Measurements from ENCODE around the gene RND1. TPM values are rescaled to one million over a fixed set of nuclear protein-coding genes. Genes with fewer than 3 reads are reported as not detected.

RND1 gene
- total and polyA plus RNA-seq, 7 experiments from 2014 or later = 0.17 to 13.5 (median 1.5) TPM

DNA sequence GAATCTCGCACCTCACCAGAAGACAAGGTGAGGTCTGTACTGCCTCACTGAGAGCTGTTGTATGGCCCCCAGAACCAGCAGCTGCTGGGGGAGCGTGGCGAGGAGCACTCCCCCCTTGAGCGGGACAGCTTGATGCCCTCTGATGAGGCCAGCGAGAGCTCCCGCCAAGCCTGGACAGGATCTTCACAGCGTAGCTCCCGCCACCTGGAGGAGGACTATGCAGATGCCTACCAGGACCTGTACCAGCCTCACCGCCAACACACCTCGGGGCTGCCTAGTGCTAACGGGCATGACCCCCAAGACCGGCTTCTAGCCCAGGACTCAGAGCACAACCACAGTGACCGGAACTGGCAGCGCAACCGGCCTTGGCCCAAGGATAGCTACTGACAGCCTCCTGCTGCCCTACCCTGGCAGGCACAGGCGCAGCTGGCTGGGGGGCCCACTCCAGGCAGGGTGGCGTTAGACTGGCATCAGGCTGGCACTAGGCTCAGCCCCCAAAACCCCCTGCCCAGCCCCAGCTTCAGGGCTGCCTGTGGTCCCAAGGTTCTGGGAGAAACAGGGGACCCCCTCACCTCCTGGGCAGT lies 38.1 kb downstream of the RND1 start:
- DNase-seq = no peak
- Histone ChIP-seq H3K27ac (ENCODE audit: low read depth, low read length) (no peak overlapping the region), H3K4me1 (ENCODE audit: control insufficient read depth in 2 of 2, insufficient read depth in 2 of 2, low read length in 2 of 2) (peaks cover 0 to 4% of the 10 kb centered on the region in 2 donors), H3K4me3 (ENCODE audit: low read length) (no peak overlapping the region), H3K9me3 (ENCODE audit: control insufficient read depth in 2 of 3, low read length in 3 of 3) (no peaks in the 10 kb centered on the region), H3K36me3 (ENCODE audit: control insufficient read depth in 2 of 3, insufficient read depth in 3 of 3, low read length in 3 of 3) (peaks cover 5 to 47% (median 8%) of the 10 kb centered on the region in 3 experiments), H3K27me3 (ENCODE audit: control insufficient read depth in 2 of 2, insufficient read depth in 2 of 2, low read length in 2 of 2) (no peaks in the 10 kb centered on the region)
- H3K4me3 Mint-ChIP-seq = no peak overlapping the region
- H3K27me3 Mint-ChIP-seq = peaks cover 0 to under 1% (median 0%) of the 10 kb centered on the region in 5 donors
- ChIA-PET CTCF (interaction anchor here (0.9 kb wide), 1 partner anchor 13 kb away, joined by 7 read pairs; no protein-coding TSS in a partner anchor), POLR2A (interaction anchor here (1.5 kb wide), 1 partner anchor 25 kb away, joined by 6 read pairs; the partner anchor contains the start of gene DDX23)
- peaks cover 8 to 25% (median 12%) of the 10 kb centered on the region in 5 donors for H3K36me3 Mint-ChIP-seq
- no peak overlapping the region for H3K27ac Mint-ChIP-seq
- H3K4me1 Mint-ChIP-seq = peaks cover 0 to 6% (median 3%) of the 10 kb centered on the region in 7 donors
- no peaks in the 10 kb centered on the region for H3K9me3 Mint-ChIP-seq
- intact Hi-C loops (cut with micrococcal nuclease) = no loop called here
- no peak for ATAC-seq

DNA sequence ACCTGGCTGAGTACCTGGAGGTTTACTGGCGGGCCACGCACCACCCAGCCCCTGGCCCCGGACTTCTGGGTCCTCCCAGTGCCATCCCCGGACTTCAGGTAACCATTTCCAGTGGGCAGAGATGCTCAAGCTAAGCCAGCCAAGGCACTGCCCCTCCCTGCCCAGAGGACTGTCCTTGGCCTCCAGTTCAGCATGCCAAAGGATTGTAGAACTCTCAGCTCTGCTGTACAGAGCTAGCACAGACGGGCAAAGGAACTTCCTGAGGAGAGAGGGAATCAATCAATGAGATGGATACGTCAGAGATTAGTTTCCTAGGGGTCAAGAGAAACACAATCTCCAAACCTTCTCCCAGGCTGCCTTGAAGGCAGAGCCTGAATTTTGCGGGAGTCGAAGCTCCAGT lies 38.6 kb downstream of the RND1 start:
- peaks cover 0 to 6% (median 3%) of the 10 kb centered on the region in 7 donors for H3K4me1 Mint-ChIP-seq
- peaks cover 0 to 42% (median 8%) of the 10 kb centered on the region in 3 experiments for H3K36me3 ChIP-seq (ENCODE audit: control insufficient read depth in 2 of 3, insufficient read depth in 3 of 3, low read length in 3 of 3)
- H3K9me3 ChIP-seq (ENCODE audit: control insufficient read depth in 2 of 3, low read length in 3 of 3) = no peaks in the 10 kb centered on the region
- no peaks in the 10 kb centered on the region for H3K27me3 ChIP-seq (ENCODE audit: control insufficient read depth in 2 of 2, insufficient read depth in 2 of 2, low read length in 2 of 2)
- DNase-seq = no peak
- peaks cover 0 to 4% of the 10 kb centered on the region in 2 donors for H3K4me1 ChIP-seq (ENCODE audit: control insufficient read depth in 2 of 2, insufficient read depth in 2 of 2, low read length in 2 of 2)
- POLR2A ChIA-PET = interaction anchor here (0.6 to 1.5 kb wide), 2 partner anchors 26 to 396 kb away, joined by 4 to 6 read pairs; partner anchors contain the start of gene DDX23
- no peaks in the 10 kb centered on the region for H3K9me3 Mint-ChIP-seq
- H3K36me3 Mint-ChIP-seq = peaks cover 8 to 20% (median 9%) of the 10 kb centered on the region in 5 donors
- no peak overlapping the region for H3K4me3 ChIP-seq (ENCODE audit: low read length)
- H3K27me3 Mint-ChIP-seq = peaks cover 0 to 6% (median 0%) of the 10 kb centered on the region in 5 donors
- CTCF ChIA-PET = interaction anchor here (0.9 kb wide), 1 partner anchor 12 kb away, joined by 7 read pairs; no protein-coding TSS in a partner anchor
- no peak overlapping the region for H3K27ac Mint-ChIP-seq
- H3K4me3 Mint-ChIP-seq = no peak overlapping the region
- H3K27ac ChIP-seq (ENCODE audit: low read depth, low read length) = no peak overlapping the region
- intact Hi-C loops (cut with micrococcal nuclease) = no loop called here
- ATAC-seq = no peak

DNA sequence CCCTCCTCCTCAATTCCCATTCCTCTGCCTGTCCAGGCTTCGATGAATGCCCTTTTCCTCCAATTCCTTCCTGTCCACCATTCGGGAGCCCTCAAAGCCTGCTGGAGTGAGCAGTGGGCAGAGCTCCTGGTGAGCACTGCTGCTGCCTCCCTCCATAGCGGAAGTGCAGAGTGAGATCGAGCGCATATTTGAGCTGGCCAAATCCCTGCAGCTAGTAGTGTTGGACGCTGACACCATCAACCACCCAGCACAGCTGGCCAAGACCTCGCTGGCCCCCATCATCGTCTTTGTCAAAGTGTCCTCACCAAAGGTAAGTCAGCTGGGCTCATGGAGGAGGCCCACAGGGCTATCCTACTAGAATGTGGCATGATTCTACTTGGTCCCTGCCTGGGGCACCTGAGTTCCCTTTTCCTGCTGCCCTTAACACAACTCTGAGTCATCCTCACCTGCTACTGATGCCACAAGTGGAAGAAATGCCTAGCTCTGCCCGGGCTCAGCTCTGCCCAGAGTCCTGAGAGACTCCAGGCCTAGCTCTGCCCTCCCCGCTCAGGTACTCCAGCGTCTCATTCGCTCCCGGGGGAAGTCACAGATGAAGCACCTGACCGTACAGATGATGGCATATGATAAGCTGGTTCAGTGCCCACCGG lies 39.3 kb downstream of the RND1 start:
- H3K36me3 Mint-ChIP-seq = peaks cover 4 to 16% (median 8%) of the 10 kb centered on the region in 5 donors
- ChIA-PET CTCF (interaction anchor here (0.5 to 0.9 kb wide), 2 partner anchors 11 to 22 kb away, joined by 4 to 7 read pairs; no protein-coding TSS in a partner anchor), POLR2A (interaction anchor here (0.5 kb wide), 1 partner anchor 26 kb away, joined by 3 read pairs; the partner anchor contains the start of gene DDX23)
- ATAC-seq (no peak), DNase-seq (no peak)
- no peaks in the 10 kb centered on the region for H3K27me3 ChIP-seq (ENCODE audit: control insufficient read depth in 2 of 2, insufficient read depth in 2 of 2, low read length in 2 of 2)
- no peaks in the 10 kb centered on the region for H3K9me3 ChIP-seq (ENCODE audit: control insufficient read depth in 2 of 3, low read length in 3 of 3)
- H3K4me3 Mint-ChIP-seq = no peak overlapping the region
- H3K4me1 ChIP-seq (ENCODE audit: control insufficient read depth in 2 of 2, insufficient read depth in 2 of 2, low read length in 2 of 2) = peaks cover 0 to 4% of the 10 kb centered on the region in 2 donors
- H3K27me3 Mint-ChIP-seq = peaks cover 0 to 7% (median 0%) of the 10 kb centered on the region in 5 donors
- peaks cover 0 to 5% (median 3%) of the 10 kb centered on the region in 7 donors for H3K4me1 Mint-ChIP-seq
- intact Hi-C loops (cut with micrococcal nuclease) = no loop called here
- no peak overlapping the region for H3K27ac ChIP-seq (ENCODE audit: low read depth, low read length)
- H3K4me3 ChIP-seq (ENCODE audit: low read length) = no peak overlapping the region
- H3K9me3 Mint-ChIP-seq = no peaks in the 10 kb centered on the region
- H3K36me3 ChIP-seq (ENCODE audit: control insufficient read depth in 2 of 3, insufficient read depth in 3 of 3, low read length in 3 of 3) = peaks cover 0 to 35% (median 8%) of the 10 kb centered on the region in 3 experiments
- H3K27ac Mint-ChIP-seq = no peak overlapping the region

DNA sequence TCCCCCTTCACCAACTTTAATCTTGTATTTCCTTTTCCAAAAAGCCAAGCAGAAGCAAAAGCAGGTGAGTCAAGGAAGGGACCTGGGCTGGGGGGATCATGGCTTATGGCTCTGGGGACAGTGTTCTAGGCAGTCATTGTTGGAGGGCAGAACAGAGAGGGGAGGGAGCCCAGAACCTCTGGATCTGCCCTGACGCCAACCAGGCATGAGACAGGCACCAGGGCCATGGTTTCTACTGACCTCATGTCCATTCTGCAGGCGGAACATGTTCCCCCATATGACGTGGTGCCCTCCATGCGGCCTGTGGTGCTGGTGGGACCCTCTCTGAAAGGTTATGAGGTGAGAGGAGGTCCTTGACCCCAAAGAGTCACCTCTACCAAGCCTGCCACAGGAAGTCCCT lies 40.8 kb downstream of the RND1 start:
- intact Hi-C loops (cut with micrococcal nuclease) = no loop called here
- Histone ChIP-seq H3K27ac (ENCODE audit: low read depth, low read length) (no peak overlapping the region), H3K4me3 (ENCODE audit: low read length) (no peak overlapping the region), H3K36me3 (ENCODE audit: control insufficient read depth in 2 of 3, insufficient read depth in 3 of 3, low read length in 3 of 3) (peaks cover 0 to 20% (median under 1%) of the 10 kb centered on the region in 3 experiments), H3K27me3 (ENCODE audit: control insufficient read depth in 2 of 2, insufficient read depth in 2 of 2, low read length in 2 of 2) (no peaks in the 10 kb centered on the region), H3K9me3 (ENCODE audit: control insufficient read depth in 2 of 3, low read length in 3 of 3) (no peaks in the 10 kb centered on the region), H3K4me1 (ENCODE audit: control insufficient read depth in 2 of 2, insufficient read depth in 2 of 2, low read length in 2 of 2) (peaks cover 0 to 4% of the 10 kb centered on the region in 2 donors)
- Mint-ChIP-seq H3K4me1 (peaks cover 0 to 3% (median 0%) of the 10 kb centered on the region in 7 donors), H3K9me3 (no peaks in the 10 kb centered on the region), H3K27ac (no peak overlapping the region), H3K27me3 (peaks cover 0 to 11% (median 0%) of the 10 kb centered on the region in 5 donors), H3K4me3 (no peak overlapping the region), H3K36me3 (peaks cover 0 to 5% (median 4%) of the 10 kb centered on the region in 5 donors)
- ChIA-PET POLR2A (no interaction called here), CTCF (no interaction called here)
- DNase-seq = no peak
- no peak for ATAC-seq

DNA sequence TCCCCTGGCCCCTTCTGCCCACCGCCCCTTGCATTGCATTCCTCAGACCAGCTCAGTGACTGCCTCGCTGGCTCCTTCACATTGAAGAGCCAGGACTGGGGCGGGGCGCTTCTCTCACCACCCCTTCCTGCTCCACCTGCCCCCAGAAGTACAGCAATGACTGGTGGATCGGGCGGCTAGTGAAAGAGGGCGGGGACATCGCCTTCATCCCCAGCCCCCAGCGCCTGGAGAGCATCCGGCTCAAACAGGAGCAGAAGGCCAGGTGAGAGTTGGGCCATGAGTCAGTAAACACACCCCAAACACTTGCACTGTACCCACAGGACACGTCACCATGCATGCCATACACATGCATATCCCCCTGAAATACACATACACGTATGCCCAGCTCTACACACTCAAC lies 41.6 kb downstream of the RND1 start:
- Mint-ChIP-seq H3K27me3 (peaks cover 0 to 17% (median 0%) of the 10 kb centered on the region in 5 donors), H3K4me3 (no peak overlapping the region), H3K27ac (peak overlapping the region in 2 of 9 donors; percentile 31 to 50), H3K4me1 (peaks cover 0 to 5% (median 2%) of the 10 kb centered on the region in 7 donors), H3K9me3 (no peaks in the 10 kb centered on the region), H3K36me3 (peaks cover 0 to 4% (median 0%) of the 10 kb centered on the region in 5 donors)
- ATAC-seq (peak; percentile 19), DNase-seq (no peak)
- intact Hi-C loops (cut with micrococcal nuclease) = no loop called here
- Histone ChIP-seq H3K27me3 (ENCODE audit: control insufficient read depth in 2 of 2, insufficient read depth in 2 of 2, low read length in 2 of 2) (no peaks in the 10 kb centered on the region), H3K27ac (ENCODE audit: low read depth, low read length) (no peak overlapping the region), H3K36me3 (ENCODE audit: control insufficient read depth in 2 of 3, insufficient read depth in 3 of 3, low read length in 3 of 3) (peaks cover 0 to 13% (median 0%) of the 10 kb centered on the region in 3 experiments), H3K4me1 (ENCODE audit: control insufficient read depth in 2 of 2, insufficient read depth in 2 of 2, low read length in 2 of 2) (peaks cover 0 to 4% of the 10 kb centered on the region in 2 donors), H3K9me3 (ENCODE audit: control insufficient read depth in 2 of 3, low read length in 3 of 3) (no peaks in the 10 kb centered on the region), H3K4me3 (ENCODE audit: low read length) (no peak overlapping the region)
- POLR2A ChIA-PET = no interaction called here
- CTCF ChIA-PET = no interaction called here

DNA sequence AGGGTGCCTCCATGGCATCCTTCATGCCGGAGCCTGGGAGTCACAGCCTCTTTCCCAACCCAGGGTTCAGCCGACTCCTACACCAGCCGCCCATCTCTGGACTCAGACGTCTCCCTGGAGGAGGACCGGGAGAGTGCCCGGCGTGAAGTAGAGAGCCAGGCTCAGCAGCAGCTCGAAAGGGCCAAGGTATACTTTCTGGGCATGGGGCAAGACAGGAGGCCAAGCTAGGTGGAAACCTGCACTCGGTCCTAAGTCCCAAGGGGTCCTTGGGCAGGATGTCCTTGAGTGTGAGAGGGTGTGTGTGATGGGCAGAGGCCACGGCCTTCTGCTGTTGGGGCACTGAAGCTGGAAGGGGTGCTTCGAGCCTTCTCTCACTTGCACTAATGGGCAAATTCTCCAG lies 42.4 kb downstream of the RND1 start:
- POLR2A ChIA-PET = no interaction called here
- H3K27ac Mint-ChIP-seq = no peak overlapping the region
- CTCF ChIA-PET = no interaction called here

More for the DNA sequence above, 42.4 kb downstream of the RND1 start:
- Mint-ChIP-seq H3K4me3 (no peak overlapping the region), H3K27me3 (peaks cover 0 to 21% (median 0%) of the 10 kb centered on the region in 5 donors), H3K4me1 (peaks cover 0 to 8% (median 6%) of the 10 kb centered on the region in 7 donors), H3K36me3 (peaks cover 0 to 1% (median 0%) of the 10 kb centered on the region in 5 donors), H3K9me3 (no peaks in the 10 kb centered on the region)
- intact Hi-C loops (cut with micrococcal nuclease) = no loop called here
- H3K36me3 ChIP-seq (ENCODE audit: control insufficient read depth in 2 of 3, insufficient read depth in 3 of 3, low read length in 3 of 3) = peaks cover 0 to 4% (median 0%) of the 10 kb centered on the region in 3 experiments
- H3K27me3 ChIP-seq (ENCODE audit: control insufficient read depth in 2 of 2, insufficient read depth in 2 of 2, low read length in 2 of 2) = no peaks in the 10 kb centered on the region
- peaks cover 0 to 4% of the 10 kb centered on the region in 2 donors for H3K4me1 ChIP-seq (ENCODE audit: control insufficient read depth in 2 of 2, insufficient read depth in 2 of 2, low read length in 2 of 2)
- H3K4me3 ChIP-seq (ENCODE audit: low read length) = no peak overlapping the region
- H3K9me3 ChIP-seq (ENCODE audit: control insufficient read depth in 2 of 3, low read length in 3 of 3) = no peaks in the 10 kb centered on the region
- H3K27ac ChIP-seq (ENCODE audit: low read depth, low read length) = no peak overlapping the region
- DNase-seq = no peak
- ATAC-seq = no peak
